Keratinocyte (primary cell): Measurements from ENCODE around the gene EFR3B. TPM values are rescaled to one million over a fixed set of nuclear protein-coding genes. Genes with fewer than 3 reads are reported as not detected.
"Not testable (repeated sequence)": the region's sequence is repeated elsewhere in the genome, so short reads cannot be mapped to it uniquely, and the experiment has no call there.

Experiments used
- DNase-seq: peaks from one replicate; pipeline ENCODE4 v3.0.0-alpha.2; 2011; ENCODE audit warnings: low read depth, missing footprints, low spot score
- FAIRE-seq: peaks from 2 replicates; lab custom pipeline; 2011; peaks lifted over from hg19 to GRCh38; lab: Jason Lieb, UNC
- H2AFZ ChIP-seq: 2 replicates; pipeline ENCODE4 v1.6.0; 2012; ENCODE audit warnings: low read length, control low read depth, inconsistent platforms; ENCODE audit not compliant: control insufficient read depth
- H3K27ac ChIP-seq: 2 replicates; pipeline ENCODE4 v1.5.1; 2011; ENCODE audit warnings: low read length; ENCODE audit not compliant: control insufficient read depth, insufficient read depth
- H3K27me3 ChIP-seq: 3 replicates; pipeline ENCODE4 v1.6.0; 2011; ENCODE audit warnings: low read length; ENCODE audit not compliant: control insufficient read depth, insufficient read depth; ENCODE audit errors: extremely low read depth
- H3K36me3 ChIP-seq, 2 experiments: 2 replicates in 1 of 2; 3 replicates in 1 of 2; pipeline ENCODE4 v1.5.1; 2011; ENCODE audit warnings: low read length in 2 of 2, mild to moderate bottlenecking in 1 of 2; ENCODE audit not compliant: control insufficient read depth in 2 of 2, insufficient read depth in 2 of 2; ENCODE audit errors: extremely low read depth in 1 of 2
- H3K4me1 ChIP-seq: 3 replicates; pipeline ENCODE4 v1.5.1; 2011; ENCODE audit warnings: low read length; ENCODE audit not compliant: control insufficient read depth, insufficient read depth; ENCODE audit errors: extremely low read depth
- H3K4me2 ChIP-seq: 3 replicates; pipeline ENCODE4 v1.6.0; 2011; ENCODE audit warnings: low read depth, low read length; ENCODE audit not compliant: control insufficient read depth, insufficient read depth; ENCODE audit errors: extremely low read depth
- H3K4me3 ChIP-seq, 3 experiments: fragments of 200-600 bp in 1 of 3; sonication (generic) in 1 of 3; 2 replicates in 2 of 3; 3 replicates in 1 of 3; pipeline ENCODE4 v1.5.1; 2011 to 2016; ENCODE audit warnings: low read length in 3 of 3, mild to moderate bottlenecking in 3 of 3, control low read depth in 2 of 3, inconsistent platforms in 1 of 3, low read depth in 1 of 3, mixed read lengths in 1 of 3, mixed run types in 1 of 3, moderate library complexity in 1 of 3; ENCODE audit not compliant: control insufficient read depth in 2 of 3, insufficient read depth in 2 of 3; ENCODE audit errors: extremely low read depth in 1 of 3
- H3K79me2 ChIP-seq: 2 replicates; pipeline ENCODE4 v1.6.0; 2012; ENCODE audit warnings: low read length; ENCODE audit not compliant: control insufficient read depth, insufficient read depth
- H3K9ac ChIP-seq: 3 replicates; pipeline ENCODE4 v1.6.0; 2011; ENCODE audit warnings: low read length; ENCODE audit not compliant: control insufficient read depth, insufficient read depth; ENCODE audit errors: extremely low read depth
- H3K9me1 ChIP-seq: 3 replicates; pipeline ENCODE4 v1.6.0; 2011; ENCODE audit warnings: low read length; ENCODE audit not compliant: control insufficient read depth, insufficient read depth; ENCODE audit errors: extremely low read depth
- H3K9me3 ChIP-seq: 2 replicates; pipeline ENCODE4 v1.5.1; 2012; ENCODE audit warnings: low read depth, low read length; ENCODE audit not compliant: control insufficient read depth
- H4K20me1 ChIP-seq: 3 replicates; pipeline ENCODE4 v1.6.0; 2011; ENCODE audit warnings: low read length; ENCODE audit not compliant: control insufficient read depth, insufficient read depth; ENCODE audit errors: extremely low read depth
- EZH2 ChIP-seq: IDR thresholded peaks from one replicate; pipeline ENCODE4 v1.6.1; 2012; ENCODE audit warnings: inconsistent platforms, mild to moderate bottlenecking, low read length, moderate library complexity
- dilution Hi-C: fragments of 300-500 bp; cut with MboI; formaldehyde crosslinking; loops from one replicate; pipeline ENCODE4 v1.7.0; 2020; ENCODE audit warnings: low sequenced_read_pairs; ENCODE audit not compliant: extremely low pct_ligation_motif_present
- polyA plus RNA-seq, 5 experiments: library from polyadenylated mRNA; depleted of rRNA in 3 of 5; stranded (reverse) in 3 of 5; stranded (forward) in 1 of 5; unstranded in 1 of 5; fragments of >200 nt; gene quantifications; 1 replicate in 1 of 5; 2 replicates in 3 of 5; 3 replicates in 1 of 5; pipeline versions ENCODE4 v1.2.1 to v1.2.3, GENCODE V29; 2011 to 2012; ENCODE audit warnings: missing spikeins in 2 of 5, low read depth in 1 of 5, low replicate concordance in 1 of 5
- TF ChIP-seq, protein P1 (sequence below), 3 experiments: IDR thresholded peaks in 1 of 3; conservative IDR thresholded peaks in 1 of 3; optimal IDR thresholded peaks in 1 of 3; 2 replicates in 2 of 3; 3 replicates in 1 of 3; pipeline versions ENCODE3 to v1.5.1; 2011; ENCODE audit warnings: low read length in 3 of 3, mild to moderate bottlenecking in 3 of 3, moderate library complexity in 2 of 3, control low read depth in 1 of 3, inconsistent platforms in 1 of 3; ENCODE audit not compliant: insufficient read depth in 2 of 3; ENCODE audit errors: extremely low read depth in 1 of 3

The EFR3B gene
- polyA plus RNA-seq, 1 donor (not counting 4 experiments of a cell fraction or from before 2014, with no cell fraction given), result 0.09 TPM

GRCh38 chr2:25098056-25098455 is 56.2 kb downstream of the EFR3B start:
- no peaks in the 10 kb centered on the region for H3K79me2 ChIP-seq
- peaks cover 4% of the 10 kb centered on the region for H3K4me1 ChIP-seq
- no peaks in the 10 kb centered on the region for H3K9me3 ChIP-seq
- H3K4me3 ChIP-seq, result no peak overlapping the region
- DNase-seq, result no peak
- dilution Hi-C loops, result no loop called here
- no peak overlapping the region for H2AFZ ChIP-seq
- no peak overlapping the region for H3K9ac ChIP-seq
- FAIRE-seq, result no peak
- H3K27me3 ChIP-seq, result peaks cover 2% of the 10 kb centered on the region
- no peaks in the 10 kb centered on the region for H3K36me3 ChIP-seq
- H3K27ac ChIP-seq, result no peak overlapping the region
- TF ChIP-seq, protein P1, sequence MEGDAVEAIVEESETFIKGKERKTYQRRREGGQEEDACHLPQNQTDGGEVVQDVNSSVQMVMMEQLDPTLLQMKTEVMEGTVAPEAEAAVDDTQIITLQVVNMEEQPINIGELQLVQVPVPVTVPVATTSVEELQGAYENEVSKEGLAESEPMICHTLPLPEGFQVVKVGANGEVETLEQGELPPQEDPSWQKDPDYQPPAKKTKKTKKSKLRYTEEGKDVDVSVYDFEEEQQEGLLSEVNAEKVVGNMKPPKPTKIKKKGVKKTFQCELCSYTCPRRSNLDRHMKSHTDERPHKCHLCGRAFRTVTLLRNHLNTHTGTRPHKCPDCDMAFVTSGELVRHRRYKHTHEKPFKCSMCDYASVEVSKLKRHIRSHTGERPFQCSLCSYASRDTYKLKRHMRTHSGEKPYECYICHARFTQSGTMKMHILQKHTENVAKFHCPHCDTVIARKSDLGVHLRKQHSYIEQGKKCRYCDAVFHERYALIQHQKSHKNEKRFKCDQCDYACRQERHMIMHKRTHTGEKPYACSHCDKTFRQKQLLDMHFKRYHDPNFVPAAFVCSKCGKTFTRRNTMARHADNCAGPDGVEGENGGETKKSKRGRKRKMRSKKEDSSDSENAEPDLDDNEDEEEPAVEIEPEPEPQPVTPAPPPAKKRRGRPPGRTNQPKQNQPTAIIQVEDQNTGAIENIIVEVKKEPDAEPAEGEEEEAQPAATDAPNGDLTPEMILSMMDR (optimal IDR thresholded peaks at IDR 0.05 in 1 of 3, IDR thresholded peaks at IDR 0.05 in 1 of 3, conservative IDR thresholded peaks at IDR 0.05 in 1 of 3; ENCODE audit: extremely low read depth in 1 of 3, insufficient read depth in 2 of 3, low read length in 3 of 3), result no peak
- TF ChIP-seq EZH2, result no peak
- H3K4me2 ChIP-seq, result no peak overlapping the region
- H3K9me1 ChIP-seq, result no peaks in the 10 kb centered on the region
- no peaks in the 10 kb centered on the region for H4K20me1 ChIP-seq

GRCh38 chr2:25098670-25099486 is 57.0 kb downstream of the EFR3B start:
- Histone ChIP-seq H3K4me2 (no peak overlapping the region), H2AFZ (no peak overlapping the region), H3K4me3 (no peak overlapping the region), H3K27me3 (peaks cover 2% of the 10 kb centered on the region), H3K9me1 (no peaks in the 10 kb centered on the region), H3K9me3 (no peaks in the 10 kb centered on the region), H3K36me3 (no peaks in the 10 kb centered on the region), H3K27ac (no peak overlapping the region), H4K20me1 (no peaks in the 10 kb centered on the region), H3K9ac (no peak overlapping the region), H3K4me1 (peaks cover 11% of the 10 kb centered on the region), H3K79me2 (no peaks in the 10 kb centered on the region)
- dilution Hi-C loops, result no loop called here
- DNase-seq (no peak), FAIRE-seq (no peak)
- TF ChIP-seq EZH2, result no peak
- TF ChIP-seq, protein P1 (optimal IDR thresholded peaks at IDR 0.05 in 1 of 3, IDR thresholded peaks at IDR 0.05 in 1 of 3, conservative IDR thresholded peaks at IDR 0.05 in 1 of 3; ENCODE audit: extremely low read depth in 1 of 3, insufficient read depth in 2 of 3, low read length in 3 of 3), result no peak

- H3K27me3 ChIP-seq, DNase-seq, H4K20me1 ChIP-seq, H3K27ac ChIP-seq, H3K9me1 ChIP-seq, H2AFZ ChIP-seq, H3K4me2 ChIP-seq, dilution Hi-C loops, H3K79me2 ChIP-seq, H3K4me3 ChIP-seq, FAIRE-seq, H3K9me3 ChIP-seq, H3K36me3 ChIP-seq, H3K9ac ChIP-seq: not testable (repeated sequence)
- peaks cover 24% of the 10 kb centered on the region for H3K4me1 ChIP-seq
Measured at GRCh38 chr2:25102352-25102751, 60.5 kb downstream of the EFR3B start.
